ENCODE data around the gene FXYD2.
A peak's percentile ranks its signal among the peaks of the same experiment; 100 is the strongest.

Gene FXYD2

DNA sequence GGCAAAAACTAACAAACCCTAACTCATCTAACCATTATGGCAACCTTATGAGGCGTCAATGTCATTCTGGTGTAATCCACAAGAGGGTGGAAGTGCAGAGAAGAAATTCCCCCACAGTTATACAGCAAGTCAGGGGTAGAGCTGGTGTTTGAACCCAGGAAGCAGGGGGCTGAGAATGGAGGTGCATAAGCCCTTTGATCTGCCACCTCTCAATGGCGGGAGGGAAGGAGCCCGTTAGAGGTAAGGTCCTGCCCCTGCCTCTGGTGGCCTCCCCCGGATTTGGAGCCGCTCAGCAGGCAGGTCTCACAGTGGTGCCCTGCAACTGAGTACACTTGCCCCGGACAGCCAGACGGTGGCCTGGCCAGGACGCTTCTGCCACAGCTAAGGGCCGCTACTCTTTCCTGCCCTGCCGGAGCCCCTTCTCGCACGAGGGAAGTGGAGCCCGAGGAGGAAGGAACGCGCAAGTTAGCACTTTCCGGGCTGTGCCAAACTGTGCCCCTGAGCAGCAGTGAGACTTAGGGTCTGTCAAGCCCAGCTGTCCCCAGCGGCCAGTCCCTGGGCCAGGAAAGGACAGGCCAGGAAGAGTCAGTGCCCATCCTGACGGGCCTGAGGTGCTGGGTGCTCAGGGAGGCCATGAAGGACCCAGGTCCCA is 1.1 kb downstream of the FXYD2 start:
- no peak overlapping the region for H3K4me3 ChIP-seq (ENCODE audit: insufficient read length, low read depth)
- H3K9ac ChIP-seq (ENCODE audit: insufficient read length, low read depth): no peak overlapping the region
- no peak for DNase-seq (ENCODE audit: low read depth, low spot score)
- no peaks in the 10 kb centered on the region for H3K36me3 ChIP-seq (ENCODE audit: insufficient read depth, insufficient read length, low read length)
- H3K9me3 ChIP-seq (ENCODE audit: insufficient read depth, low read length): no peaks in the 10 kb centered on the region
- peaks cover 23% of the 10 kb centered on the region for H3K4me1 ChIP-seq (ENCODE audit: insufficient read depth, insufficient read length)
- no peak for TF ChIP-seq YY1 (IDR thresholded peaks at IDR 0.05; ENCODE audit: insufficient read depth, insufficient read length)
- TF ChIP-seq SUZ12 (IDR thresholded peaks at IDR 0.05; ENCODE audit: extremely low read depth, insufficient read depth, insufficient read length): no peak
- H3K27me3 ChIP-seq (ENCODE audit: insufficient read depth, insufficient read length): no peaks in the 10 kb centered on the region

GRCh38 chr11:117822074-117823033 is 2.2 kb downstream of the FXYD2 start:
- DNase-seq (ENCODE audit: low read depth, low spot score): no peak
- TF ChIP-seq SUZ12 (IDR thresholded peaks at IDR 0.05; ENCODE audit: extremely low read depth, insufficient read depth, insufficient read length): no peak
- TF ChIP-seq ZNF274 (IDR thresholded peaks at IDR 0.05; ENCODE audit: low read depth, low read length): no peak
- no peak for TF ChIP-seq YY1 (IDR thresholded peaks at IDR 0.05; ENCODE audit: insufficient read depth, insufficient read length)
- H3K27me3 ChIP-seq (ENCODE audit: insufficient read depth, insufficient read length): no peaks in the 10 kb centered on the region
- no peaks in the 10 kb centered on the region for H3K9me3 ChIP-seq (ENCODE audit: insufficient read depth, low read length)
- no peak overlapping the region for H3K4me3 ChIP-seq (ENCODE audit: insufficient read length, low read depth)
- no peaks in the 10 kb centered on the region for H3K36me3 ChIP-seq (ENCODE audit: insufficient read depth, insufficient read length, low read length)
- no peak overlapping the region for H3K9ac ChIP-seq (ENCODE audit: insufficient read length, low read depth)
- H3K4me1 ChIP-seq (ENCODE audit: insufficient read depth, insufficient read length): peaks cover 19% of the 10 kb centered on the region

DNA sequence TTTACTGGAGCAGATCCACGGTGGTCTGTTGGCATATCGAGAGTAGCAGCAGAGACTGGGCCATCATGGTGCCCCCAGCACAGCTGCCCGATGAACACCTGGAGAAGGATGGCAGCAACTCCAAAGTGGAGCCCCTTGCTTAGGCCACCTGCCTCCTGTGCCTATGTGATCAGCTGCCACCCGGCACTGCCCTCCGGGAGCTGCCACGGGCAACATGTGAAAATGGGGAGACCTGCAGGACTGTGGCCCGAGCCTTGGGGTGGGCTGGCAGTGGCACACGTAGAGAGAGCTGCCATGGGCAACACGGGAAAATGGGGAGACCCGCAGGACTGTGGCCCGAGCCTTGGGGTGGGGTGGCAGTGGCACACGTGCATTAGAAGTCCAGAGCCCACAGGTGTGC is 3.1 kb downstream of the FXYD2 start:
- H3K36me3 ChIP-seq (ENCODE audit: insufficient read depth, insufficient read length, low read length): no peaks in the 10 kb centered on the region
- no peak overlapping the region for H3K9ac ChIP-seq (ENCODE audit: insufficient read length, low read depth)
- H3K4me3 ChIP-seq (ENCODE audit: insufficient read length, low read depth): no peak overlapping the region
- DNase-seq (ENCODE audit: low read depth, low spot score): no peak
- TF ChIP-seq ZNF274 (IDR thresholded peaks at IDR 0.05; ENCODE audit: low read depth, low read length) (no peak), SUZ12 (IDR thresholded peaks at IDR 0.05; ENCODE audit: extremely low read depth, insufficient read depth, insufficient read length) (no peak), YY1 (IDR thresholded peaks at IDR 0.05; ENCODE audit: insufficient read depth, insufficient read length) (no peak)
- H3K4me1 ChIP-seq (ENCODE audit: insufficient read depth, insufficient read length): peaks cover 22% of the 10 kb centered on the region
- H3K27me3 ChIP-seq (ENCODE audit: insufficient read depth, insufficient read length): no peaks in the 10 kb centered on the region
- H3K9me3 ChIP-seq (ENCODE audit: insufficient read depth, low read length): no peaks in the 10 kb centered on the region

DNA sequence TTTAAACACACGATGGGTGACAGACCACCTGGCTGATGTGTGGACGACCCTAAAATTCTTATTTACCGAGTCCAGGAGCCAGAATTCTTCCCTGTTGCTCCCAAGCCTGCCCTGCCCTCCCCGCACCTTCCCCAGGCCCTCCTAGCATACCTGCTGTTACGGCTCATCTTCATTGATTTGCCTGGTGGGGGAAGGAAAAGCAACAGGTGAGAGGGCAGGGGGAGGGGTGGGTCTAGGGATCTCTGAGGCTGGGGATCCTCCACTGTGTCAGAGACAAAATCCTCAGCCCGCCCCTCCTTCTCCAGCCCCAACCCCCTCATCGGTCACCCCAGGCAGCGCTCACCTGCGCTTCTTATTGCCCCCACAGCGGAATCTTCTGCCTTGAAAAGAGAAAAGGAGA is 4.0 kb downstream of the FXYD2 start:
- no peak for TF ChIP-seq SUZ12 (IDR thresholded peaks at IDR 0.05; ENCODE audit: extremely low read depth, insufficient read depth, insufficient read length)
- TF ChIP-seq YY1 (IDR thresholded peaks at IDR 0.05; ENCODE audit: insufficient read depth, insufficient read length): no peak
- no peak for TF ChIP-seq ZNF274 (IDR thresholded peaks at IDR 0.05; ENCODE audit: low read depth, low read length)
- Histone ChIP-seq H3K9me3 (ENCODE audit: insufficient read depth, low read length) (no peaks in the 10 kb centered on the region), H3K4me1 (ENCODE audit: insufficient read depth, insufficient read length) (peaks cover 26% of the 10 kb centered on the region), H3K36me3 (ENCODE audit: insufficient read depth, insufficient read length, low read length) (no peaks in the 10 kb centered on the region), H3K4me3 (ENCODE audit: insufficient read length, low read depth) (no peak overlapping the region), H3K9ac (ENCODE audit: insufficient read length, low read depth) (no peak overlapping the region), H3K27me3 (ENCODE audit: insufficient read depth, insufficient read length) (no peaks in the 10 kb centered on the region)
- DNase-seq (ENCODE audit: low read depth, low spot score): no peak

- Histone ChIP-seq H3K9ac (ENCODE audit: insufficient read length, low read depth) (no peak overlapping the region), H3K27me3 (ENCODE audit: insufficient read depth, insufficient read length) (no peaks in the 10 kb centered on the region), H3K4me3 (ENCODE audit: insufficient read length, low read depth) (no peak overlapping the region), H3K4me1 (ENCODE audit: insufficient read depth, insufficient read length) (peaks cover 30% of the 10 kb centered on the region), H3K36me3 (ENCODE audit: insufficient read depth, insufficient read length, low read length) (no peaks in the 10 kb centered on the region), H3K9me3 (ENCODE audit: insufficient read depth, low read length) (no peaks in the 10 kb centered on the region)
- TF ChIP-seq ZNF274 (IDR thresholded peaks at IDR 0.05; ENCODE audit: low read depth, low read length) (no peak), YY1 (IDR thresholded peaks at IDR 0.05; ENCODE audit: insufficient read depth, insufficient read length) (no peak)
- DNase-seq (ENCODE audit: low read depth, low spot score): no peak
These were observed 4.5 kb downstream of the FXYD2 start for GRCh38 chr11:117820071-117820470.

DNA sequence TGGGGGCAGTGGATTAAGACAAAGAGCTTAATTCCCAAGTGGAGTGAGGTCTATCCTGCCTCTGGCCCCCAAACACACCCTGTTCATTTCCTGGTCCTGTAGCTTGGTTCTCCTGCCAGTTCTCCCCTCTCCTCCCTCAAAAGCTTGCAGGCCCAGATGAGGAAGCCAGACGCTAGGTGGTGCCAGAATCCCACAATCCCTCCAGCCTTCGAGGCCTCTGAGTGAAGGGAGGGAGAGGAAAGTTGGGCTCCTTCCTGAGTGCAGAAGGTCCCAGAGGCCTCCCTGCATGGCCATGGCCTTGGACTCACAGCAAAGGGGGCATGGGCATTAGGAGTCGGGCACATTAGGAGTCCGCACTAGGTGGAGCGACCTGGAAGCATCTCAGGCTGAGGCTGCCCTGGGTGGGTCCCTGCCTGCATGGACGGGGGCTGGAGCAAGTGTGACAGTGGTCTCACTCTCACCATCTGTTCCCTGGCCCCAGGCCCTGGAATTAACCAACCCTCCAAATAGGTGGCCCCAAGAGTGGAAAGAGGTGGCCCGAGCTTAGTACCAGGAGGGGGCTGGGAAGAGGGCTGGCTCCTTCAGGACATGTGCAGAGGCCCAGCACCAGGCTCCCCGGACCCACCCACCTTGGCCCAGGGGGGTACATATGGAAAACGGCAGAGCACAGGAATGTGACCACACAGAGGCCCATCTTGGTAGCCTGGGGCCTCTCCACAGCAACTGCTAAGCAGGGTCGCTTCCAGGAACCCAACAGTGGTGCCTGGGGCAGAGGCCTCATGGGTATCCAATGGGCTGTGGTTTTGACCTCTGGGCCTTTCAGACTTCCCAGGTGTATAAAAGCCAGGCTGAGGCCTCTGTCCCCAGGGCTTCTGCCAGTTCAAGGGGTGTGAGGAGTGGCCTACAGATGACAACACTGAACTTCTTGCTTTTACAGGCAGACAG is 5.2 kb downstream of the FXYD2 start:
- no peaks in the 10 kb centered on the region for H3K9me3 ChIP-seq (ENCODE audit: insufficient read depth, low read length)
- H3K36me3 ChIP-seq (ENCODE audit: insufficient read depth, insufficient read length, low read length): no peaks in the 10 kb centered on the region
- H3K9ac ChIP-seq (ENCODE audit: insufficient read length, low read depth): peak overlapping the region; percentile 47
- DNase-seq (ENCODE audit: low read depth, low spot score): peak; percentile 84
- TF ChIP-seq YY1 (IDR thresholded peaks at IDR 0.05; ENCODE audit: insufficient read depth, insufficient read length) (no peak), SUZ12 (IDR thresholded peaks at IDR 0.05; ENCODE audit: extremely low read depth, insufficient read depth, insufficient read length) (no peak)
- no peak overlapping the region for H3K4me3 ChIP-seq (ENCODE audit: insufficient read length, low read depth)
- no peaks in the 10 kb centered on the region for H3K27me3 ChIP-seq (ENCODE audit: insufficient read depth, insufficient read length)
- peaks cover 32% of the 10 kb centered on the region for H3K4me1 ChIP-seq (ENCODE audit: insufficient read depth, insufficient read length)
